Measurements from ENCODE around the gene KRTAP12-3.
"Not testable (repeated sequence)": the region's sequence is repeated elsewhere in the genome, so short reads cannot be mapped to it uniquely, and the experiment has no call there.

Gene KRTAP12-3

GRCh38 chr21:44637018-44637850, 20.5 kb upstream of the KRTAP12-3 start, which contains the start of gene KRTAP10-10:
Gene KRTAP10-10 (plus strand): TSS chr21:44637356. CDS start chr21:44637418, 62 bp downstream.
- DNase-seq (ENCODE audit: extremely low read depth, low read depth) = no peak
- no peak within 1 kb of the TSS for H3K4me3 ChIP-seq (replicated peaks; ENCODE audit: low read depth, low read length)
- TF ChIP-seq CTCF (IDR thresholded peaks at IDR 0.05; ENCODE audit: low read depth, low read length, missing control alignments) = no peak

- not testable (repeated sequence) for H3K4me3 ChIP-seq (replicated peaks; ENCODE audit: low read depth, low read length); DNase-seq (ENCODE audit: extremely low read depth, low read depth)
Measured at GRCh38 chr21:44637851-44638348, 19.8 kb upstream of the KRTAP12-3 start.

DNA sequence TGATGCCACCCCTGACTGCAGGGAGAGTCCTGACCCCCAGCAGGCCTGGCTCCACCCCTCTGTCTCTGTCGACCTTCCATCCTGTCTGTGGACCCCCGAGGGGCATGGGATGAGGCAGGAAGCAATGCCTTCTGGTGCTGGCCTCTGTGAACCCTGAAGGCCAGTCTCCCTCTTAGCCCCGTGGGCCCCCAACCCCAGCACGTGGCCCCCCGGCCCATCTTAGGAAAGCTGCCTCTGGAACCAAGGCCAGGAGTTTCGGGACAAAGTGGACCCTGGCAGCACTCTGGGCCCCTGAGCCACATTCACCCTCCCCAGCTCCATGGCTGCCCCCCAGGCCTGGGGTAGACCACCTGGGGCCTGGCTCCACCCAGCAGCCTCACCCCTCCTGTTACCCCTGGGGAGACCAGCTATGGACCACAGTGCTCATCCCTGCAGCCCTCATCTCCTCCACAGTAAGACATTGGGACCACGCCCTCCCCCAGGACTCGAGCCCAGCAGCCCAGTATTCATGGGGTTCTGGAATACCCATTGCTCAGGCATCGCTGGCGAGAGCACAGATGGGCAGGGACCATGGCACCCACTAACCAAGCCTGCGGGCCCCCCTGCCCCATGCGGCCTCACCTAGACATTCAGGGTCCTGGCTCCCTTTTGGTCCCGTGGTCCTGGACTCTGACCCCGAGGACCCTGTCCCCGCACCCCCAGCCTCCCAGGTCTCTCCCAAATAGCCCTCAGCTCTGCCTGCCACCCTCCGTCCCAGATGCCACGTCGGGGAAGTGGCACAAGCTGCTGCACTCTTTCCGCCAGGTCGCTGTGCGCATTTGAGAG, 19.0 kb upstream of the KRTAP12-3 start:
- not testable (repeated sequence) for H3K4me3 ChIP-seq (replicated peaks; ENCODE audit: low read depth, low read length); DNase-seq (ENCODE audit: extremely low read depth, low read depth)

GRCh38 chr21:44639331-44639655, 18.4 kb upstream of the KRTAP12-3 start:
- H3K4me3 ChIP-seq (replicated peaks; ENCODE audit: low read depth, low read length) = no peak overlapping the region
- no peak for DNase-seq (ENCODE audit: extremely low read depth, low read depth)
- no peak for TF ChIP-seq CTCF (IDR thresholded peaks at IDR 0.05; ENCODE audit: low read depth, low read length, missing control alignments)

DNA sequence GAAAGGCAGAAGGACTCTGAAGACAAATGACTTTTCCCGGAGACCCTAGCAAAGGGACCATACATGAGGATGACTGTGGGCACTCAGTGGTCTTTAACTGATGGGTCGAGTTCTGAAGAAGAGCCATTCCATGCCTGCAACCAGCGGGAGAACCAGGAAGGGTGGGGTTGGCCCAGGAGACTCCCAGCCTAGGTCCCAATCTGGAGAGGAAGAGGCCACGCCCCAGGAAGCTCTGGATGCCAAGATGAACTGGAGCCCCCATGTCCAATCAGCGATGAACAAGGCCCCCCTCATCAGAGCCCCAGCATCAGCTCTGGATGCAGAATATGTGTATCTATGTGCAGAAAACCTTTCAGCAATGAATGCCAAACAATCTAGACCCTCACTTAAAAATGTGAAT, 17.0 kb upstream of the KRTAP12-3 start:
- no peak for TF ChIP-seq CTCF (IDR thresholded peaks at IDR 0.05; ENCODE audit: low read depth, low read length, missing control alignments)
- no peak for DNase-seq (ENCODE audit: extremely low read depth, low read depth)

GRCh38 chr21:44643741-44644310, 13.9 kb upstream of the KRTAP12-3 start:
- H3K4me3 ChIP-seq (replicated peaks; ENCODE audit: low read depth, low read length) = no peak overlapping the region
- no peak for TF ChIP-seq CTCF (IDR thresholded peaks at IDR 0.05; ENCODE audit: low read depth, low read length, missing control alignments)
- DNase-seq (ENCODE audit: extremely low read depth, low read depth) = no peak

More for the DNA sequence above, 17.0 kb upstream of the KRTAP12-3 start:
- H3K4me3 ChIP-seq (replicated peaks; ENCODE audit: low read depth, low read length) = no peak overlapping the region

- H3K4me3 ChIP-seq (replicated peaks; ENCODE audit: low read depth, low read length) = no peak overlapping the region
- DNase-seq (ENCODE audit: extremely low read depth, low read depth) = no peak
- no peak for TF ChIP-seq CTCF (IDR thresholded peaks at IDR 0.05; ENCODE audit: low read depth, low read length, missing control alignments)
Measured at GRCh38 chr21:44644878-44645277, 12.9 kb upstream of the KRTAP12-3 start.

DNA sequence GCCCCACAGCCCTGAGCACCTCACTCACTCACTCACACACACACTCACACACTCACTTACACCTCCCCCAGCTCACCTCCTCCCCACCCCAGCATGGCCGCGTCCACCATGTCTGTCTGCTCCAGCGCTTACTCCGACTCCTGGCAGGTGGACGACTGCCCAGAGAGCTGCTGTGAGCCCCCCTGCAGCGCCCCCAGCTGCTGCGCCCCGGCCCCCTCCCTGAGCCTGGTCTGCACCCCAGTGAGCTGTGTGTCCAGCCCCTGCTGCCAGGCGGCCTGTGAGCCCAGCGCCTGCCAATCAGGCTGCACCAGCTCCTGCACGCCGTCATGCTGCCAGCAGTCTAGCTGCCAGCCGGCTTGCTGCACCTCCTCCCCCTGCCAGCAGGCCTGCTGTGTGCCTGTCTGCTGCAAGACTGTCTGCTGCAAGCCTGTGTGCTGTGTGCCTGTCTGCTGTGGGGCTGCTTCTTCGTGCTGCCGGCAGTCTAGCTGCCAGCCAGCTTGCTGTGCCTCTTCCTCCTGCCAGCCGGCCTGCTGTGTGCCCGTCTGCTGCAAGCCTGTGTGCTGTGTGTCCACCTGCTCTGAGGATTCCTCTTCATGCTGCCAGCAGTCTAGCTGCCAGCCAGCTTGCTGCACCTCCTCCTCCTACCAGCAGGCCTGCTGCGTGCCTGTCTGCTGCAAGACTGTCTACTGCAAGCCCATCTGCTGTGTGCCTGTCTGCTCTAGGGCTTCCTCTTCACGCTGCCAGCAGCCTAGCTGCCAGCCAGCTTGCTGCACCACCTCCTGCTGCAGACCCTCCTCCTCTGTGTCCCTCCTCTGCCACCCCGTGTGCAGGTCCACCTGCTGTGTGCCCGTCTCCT, 11.1 kb upstream of the KRTAP12-3 start, which contains the start of gene KRTAP10-11:
KRTAP10-11 (plus strand) TSS at position 49 of the 856 bp plus-strand sequence; CDS start at position 94, 45 bp downstream.
- DNase-seq (ENCODE audit: extremely low read depth, low read depth); H3K4me3 ChIP-seq (replicated peaks; ENCODE audit: low read depth, low read length): not testable (repeated sequence)

Data from HFF-Myc (cell line).